Trophoblast cell (in vitro differentiated cells and primary cell): ENCODE data around the gene HYAL2.
A peak's percentile ranks its signal among the peaks of the same experiment; 100 is the strongest.

ENCODE experiments used
- DNase-seq, 2 donors: peaks; one replicate each; pipeline ENCODE4 v3.0.0-alpha.2; 2016
- H2AFZ ChIP-seq: 2 replicates; pipeline ENCODE4 v1.6.1; 2013; ENCODE audit warnings: low read length, moderate library complexity, mild to moderate bottlenecking; ENCODE audit not compliant: insufficient read depth, poor library complexity
- H2AK5ac ChIP-seq: 2 replicates; pipeline ENCODE4 v1.6.1; 2013; ENCODE audit warnings: mild to moderate bottlenecking, low read length
- H2BK120ac ChIP-seq: 2 replicates; pipeline ENCODE4 v1.6.1; 2013; ENCODE audit warnings: low read length, mild to moderate bottlenecking, moderate library complexity; ENCODE audit not compliant: insufficient read depth, poor library complexity
- H2BK12ac ChIP-seq: 2 replicates; pipeline ENCODE4 v1.6.1; 2013; ENCODE audit warnings: mild to moderate bottlenecking, low read length, moderate library complexity
- H2BK5ac ChIP-seq: 2 replicates; pipeline ENCODE4 v1.6.1; 2013; ENCODE audit warnings: low read length, low read depth, moderate library complexity, mild to moderate bottlenecking; ENCODE audit not compliant: poor library complexity
- H3K14ac ChIP-seq: 2 replicates; pipeline ENCODE4 v1.6.1; 2013; ENCODE audit warnings: mild to moderate bottlenecking, low read length
- H3K18ac ChIP-seq: 2 replicates; pipeline ENCODE4 v1.6.1; 2013; ENCODE audit warnings: mild to moderate bottlenecking, low read length
- H3K23ac ChIP-seq: 2 replicates; pipeline ENCODE4 v1.6.1; 2013; ENCODE audit warnings: low read length
- H3K27ac ChIP-seq: 2 replicates; pipeline ENCODE4 v1.5.1; 2013; ENCODE audit warnings: low read depth, mild to moderate bottlenecking, inconsistent platforms, low read length, moderate library complexity
- H3K27me3 ChIP-seq: 2 replicates; pipeline ENCODE4 v1.6.1; 2013; ENCODE audit warnings: inconsistent platforms, mild to moderate bottlenecking, low read length, moderate library complexity; ENCODE audit not compliant: insufficient read depth
- H3K36me3 ChIP-seq, 2 experiments: 1 replicate in 1 of 2; 2 replicates in 1 of 2; pipeline ENCODE4 v1.6.1; 2013; ENCODE audit warnings: low read length in 2 of 2, mild to moderate bottlenecking in 2 of 2, moderate library complexity in 1 of 2; ENCODE audit not compliant: insufficient read depth in 2 of 2, control insufficient read depth in 1 of 2
- H3K4ac ChIP-seq: 2 replicates; pipeline ENCODE4 v1.6.1; 2013; ENCODE audit warnings: low read depth, mild to moderate bottlenecking, low read length, moderate library complexity
- H3K4me1 ChIP-seq, 2 experiments: 1 replicate in 1 of 2; 2 replicates in 1 of 2; pipeline ENCODE4 v1.6.1; 2013; ENCODE audit warnings: low read length in 2 of 2, mild to moderate bottlenecking in 2 of 2, moderate library complexity in 1 of 2; ENCODE audit not compliant: insufficient read depth in 2 of 2, control insufficient read depth in 1 of 2
- H3K4me2 ChIP-seq: 2 replicates; pipeline ENCODE4 v1.6.1; 2013; ENCODE audit warnings: inconsistent platforms, mild to moderate bottlenecking, low read length, moderate library complexity
- H3K4me3 ChIP-seq: 2 replicates; pipeline ENCODE4 v1.5.1; 2013; ENCODE audit warnings: mild to moderate bottlenecking, low read depth, low read length, inconsistent platforms
- H3K79me1 ChIP-seq: one replicate; pipeline ENCODE4 v1.6.1; 2013; ENCODE audit warnings: low read length
- H3K79me2 ChIP-seq: 2 replicates; pipeline ENCODE4 v1.6.1; 2013; ENCODE audit warnings: low read length, mild to moderate bottlenecking; ENCODE audit not compliant: control insufficient read depth, insufficient read depth, poor library complexity
- H3K9ac ChIP-seq: 2 replicates; pipeline ENCODE4 v1.6.1; 2013; ENCODE audit warnings: mild to moderate bottlenecking, low read length
- H3K9me3 ChIP-seq: 2 replicates; pipeline ENCODE4 v1.6.1; 2013; ENCODE audit warnings: low read depth, mild to moderate bottlenecking, control low read depth, inconsistent platforms, low read length; ENCODE audit not compliant: insufficient read depth
- H4K12ac ChIP-seq: 2 replicates; pipeline ENCODE4 v1.6.1; 2013; ENCODE audit warnings: low read depth, mild to moderate bottlenecking, low read length, moderate library complexity
- H4K8ac ChIP-seq: 2 replicates; pipeline ENCODE4 v1.6.1; 2013; ENCODE audit warnings: low read depth, mild to moderate bottlenecking, low read length, moderate library complexity
- H4K91ac ChIP-seq: one replicate; pipeline ENCODE4 v1.6.1; 2013; ENCODE audit warnings: low read depth, mild to moderate bottlenecking, low read length, moderate library complexity
- WGBS: extraction: QIAGEN DNeasy Blood & Tissue Kit; methylation state at CpG from one replicate; pipeline ENCODE4 v1.1.7; 2013; ENCODE audit warnings: missing lambda C conversion rate; ENCODE audit not compliant: insufficient read length, insufficient coverage; ENCODE audit errors: extremely low coverage; 5-methylcytosine and 5-hydroxymethylcytosine counted together

HYAL2 gene

DNA sequence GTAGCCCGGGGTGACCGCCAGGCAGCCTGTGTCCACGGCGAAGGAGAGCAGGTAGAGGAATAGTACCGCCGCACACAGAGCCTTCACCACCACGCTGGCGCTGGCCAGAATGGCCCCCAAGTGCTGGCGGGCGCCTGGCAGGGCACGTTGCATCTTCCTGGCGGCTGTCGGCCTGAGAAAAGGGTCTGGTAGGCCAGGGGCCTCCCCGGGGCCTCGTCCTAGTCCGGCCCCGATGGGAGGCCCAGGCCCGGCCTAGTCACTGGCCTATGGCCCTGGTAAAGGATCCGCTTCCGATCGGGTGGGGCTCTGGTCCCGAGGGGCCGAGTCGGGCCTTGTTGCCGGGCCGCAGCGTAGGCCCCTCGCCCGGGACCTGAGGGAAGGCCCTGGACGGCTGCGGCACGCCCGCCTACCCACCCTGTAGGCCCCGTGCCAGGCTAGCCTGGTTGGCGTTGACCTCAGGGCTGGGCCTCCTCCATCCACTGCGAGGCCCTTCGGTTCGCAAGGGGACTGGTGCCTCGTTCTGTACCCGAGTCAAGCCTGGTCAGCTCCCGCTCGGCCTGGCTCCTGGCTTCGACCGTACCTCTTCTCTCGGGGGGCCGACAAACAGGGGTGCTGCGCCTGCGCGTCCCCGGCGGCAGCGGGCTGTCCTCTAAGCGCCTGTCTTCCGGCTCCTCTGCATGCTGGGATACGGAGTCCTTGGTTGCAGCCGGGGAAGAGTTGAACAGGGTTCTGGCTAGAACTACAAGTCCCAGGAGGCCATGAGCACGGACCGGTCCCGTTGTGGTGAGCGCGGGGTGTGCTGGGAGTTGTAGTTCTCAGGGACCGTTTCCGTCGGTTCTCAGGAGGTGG, 36.6 kb upstream of the HYAL2 start, which contains the start of gene TMEM115:
Gene TMEM115, minus strand, starts transcription at position 611 of the 849 bp plus-strand sequence. Its CDS starts 458 bp downstream, at position 153.
- H2BK120ac ChIP-seq: peak within 1 kb of the TSS; percentile 81
- peaks cover 27 to 34% of the 10 kb centered on the region in 2 experiments for H3K36me3 ChIP-seq
- H3K4ac ChIP-seq: peak within 1 kb of the TSS; percentile 73
- peak within 1 kb of the TSS; percentile 95 for H3K14ac ChIP-seq
- H2AK5ac ChIP-seq: peak within 1 kb of the TSS; percentile 85
- H3K4me3 ChIP-seq: peak within 1 kb of the TSS; percentile 94
- peak within 1 kb of the TSS; percentile 39 for H2BK5ac ChIP-seq
- peak within 1 kb of the TSS; percentile 87 for H2AFZ ChIP-seq
- WGBS: no CpG with 5 or more reads among the region's 64 CpGs
- peak within 1 kb of the TSS; percentile 88 for H3K4me2 ChIP-seq
- H4K8ac ChIP-seq: peak within 1 kb of the TSS; percentile 98
- H3K79me2 ChIP-seq: peaks cover 15% of the 10 kb centered on the region
- H3K4me1 ChIP-seq: peaks cover 19 to 33% of the 10 kb centered on the region in 2 experiments
- peak within 1 kb of the TSS; percentile 91 for H4K91ac ChIP-seq
- H3K27ac ChIP-seq: no peak within 1 kb of the TSS
- no peak within 1 kb of the TSS for H3K23ac ChIP-seq
- no peaks in the 10 kb centered on the region for H3K9me3 ChIP-seq
- peak; percentile 94 to 96 for DNase-seq
- H3K79me1 ChIP-seq: peaks cover 4% of the 10 kb centered on the region
- peak within 1 kb of the TSS; percentile 92 for H3K9ac ChIP-seq
- no peak within 1 kb of the TSS for H2BK12ac ChIP-seq
- H3K18ac ChIP-seq: peak within 1 kb of the TSS; percentile 94
- no peaks in the 10 kb centered on the region for H3K27me3 ChIP-seq
- peak within 1 kb of the TSS; percentile 93 for H4K12ac ChIP-seq

DNA sequence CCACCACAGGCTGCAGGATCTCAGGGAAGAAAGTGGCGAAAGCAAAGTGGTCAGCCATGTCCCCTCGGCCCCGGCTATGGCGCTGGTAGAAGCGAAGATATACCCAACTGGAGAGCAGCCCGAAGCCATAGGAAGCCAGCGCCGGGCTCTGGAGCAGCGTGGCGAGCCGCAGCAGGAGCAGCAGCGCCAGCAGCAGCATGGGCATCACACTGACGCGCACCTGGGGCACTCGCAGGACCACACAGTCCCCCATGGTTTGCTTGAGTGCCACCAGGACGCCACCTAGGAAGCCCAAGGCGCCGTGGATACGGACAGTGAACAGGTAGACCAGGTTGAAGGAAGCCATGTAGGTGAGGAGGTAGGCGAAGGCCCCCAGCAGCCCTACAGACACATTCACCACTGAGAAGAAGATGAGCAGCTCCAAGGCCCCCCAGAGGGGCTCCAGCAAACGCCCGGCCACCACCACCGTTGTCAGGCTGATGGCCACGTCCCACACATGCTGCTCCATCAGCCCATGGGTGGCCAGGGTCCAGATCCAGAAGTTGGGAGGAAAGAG, 35.9 kb upstream of the HYAL2 start:
- peak overlapping the region; percentile 88 for H3K4me2 ChIP-seq
- no peak overlapping the region for H2BK120ac ChIP-seq
- H3K27ac ChIP-seq: no peak overlapping the region
- peak overlapping the region; percentile 85 for H2AK5ac ChIP-seq
- peak overlapping the region; percentile 95 for H3K14ac ChIP-seq
- no peaks in the 10 kb centered on the region for H3K27me3 ChIP-seq
- peaks cover 33 to 41% of the 10 kb centered on the region in 2 experiments for H3K36me3 ChIP-seq
- WGBS: no CpG with 5 or more reads among the region's 24 CpGs
- DNase-seq: no peak
- peaks cover 4% of the 10 kb centered on the region for H3K79me1 ChIP-seq
- H4K12ac ChIP-seq: peak overlapping the region; percentile 12
- H3K18ac ChIP-seq: no peak overlapping the region
- peak overlapping the region; percentile 94 for H3K4me3 ChIP-seq
- H2BK12ac ChIP-seq: no peak overlapping the region
- H3K9ac ChIP-seq: peak overlapping the region; percentile 92
- H4K91ac ChIP-seq: no peak overlapping the region
- no peaks in the 10 kb centered on the region for H3K9me3 ChIP-seq
- H2BK5ac ChIP-seq: no peak overlapping the region
- H3K79me2 ChIP-seq: peaks cover 15% of the 10 kb centered on the region
- H3K23ac ChIP-seq: no peak overlapping the region
- H2AFZ ChIP-seq: no peak overlapping the region
- H4K8ac ChIP-seq: peak overlapping the region; percentile 98
- peak overlapping the region; percentile 73 for H3K4ac ChIP-seq
- peaks cover 18 to 33% of the 10 kb centered on the region in 2 experiments for H3K4me1 ChIP-seq

DNA sequence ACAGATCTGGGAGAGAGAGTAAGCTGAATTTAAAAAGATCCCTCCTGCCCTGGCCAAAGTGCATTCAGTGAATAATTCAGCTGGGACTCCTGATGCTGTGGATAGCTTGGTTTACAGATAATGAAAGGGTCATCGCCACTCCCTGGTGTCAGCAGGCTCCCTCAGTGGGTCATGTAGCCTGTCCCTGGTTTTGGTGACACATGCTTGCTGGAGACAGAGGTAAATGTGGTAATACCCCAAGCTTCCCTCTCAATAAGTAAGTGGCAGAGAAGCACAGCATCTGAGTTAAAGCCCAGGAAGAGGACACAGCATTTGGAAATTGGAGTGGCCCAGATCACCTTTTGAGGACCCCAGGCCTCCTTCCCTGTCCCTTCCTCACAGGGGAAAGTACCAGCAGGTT, 34.9 kb upstream of the HYAL2 start:
- H4K8ac ChIP-seq: no peak overlapping the region
- H3K18ac ChIP-seq: no peak overlapping the region
- H3K36me3 ChIP-seq: peaks cover 36 to 46% of the 10 kb centered on the region in 2 experiments
- no peak overlapping the region for H2AK5ac ChIP-seq
- WGBS: no CpG with 5 or more reads among the region's 1 CpG
- no peak overlapping the region for H4K91ac ChIP-seq
- H3K79me2 ChIP-seq: peaks cover 15% of the 10 kb centered on the region
- no peak overlapping the region for H2BK5ac ChIP-seq
- H3K9me3 ChIP-seq: no peaks in the 10 kb centered on the region
- H3K4me2 ChIP-seq: peak overlapping the region; percentile 88
- DNase-seq: no peak
- no peak overlapping the region for H4K12ac ChIP-seq
- H3K4me3 ChIP-seq: no peak overlapping the region
- no peak overlapping the region for H3K27ac ChIP-seq
- no peak overlapping the region for H2BK12ac ChIP-seq
- no peak overlapping the region for H2BK120ac ChIP-seq
- H2AFZ ChIP-seq: no peak overlapping the region
- no peak overlapping the region for H3K23ac ChIP-seq
- peaks cover 4% of the 10 kb centered on the region for H3K79me1 ChIP-seq
- no peaks in the 10 kb centered on the region for H3K27me3 ChIP-seq
- H3K14ac ChIP-seq: no peak overlapping the region
- H3K9ac ChIP-seq: peak overlapping the region; percentile 43
- H3K4me1 ChIP-seq: peaks cover 18 to 33% of the 10 kb centered on the region in 2 experiments
- peak overlapping the region; percentile 73 for H3K4ac ChIP-seq

DNA sequence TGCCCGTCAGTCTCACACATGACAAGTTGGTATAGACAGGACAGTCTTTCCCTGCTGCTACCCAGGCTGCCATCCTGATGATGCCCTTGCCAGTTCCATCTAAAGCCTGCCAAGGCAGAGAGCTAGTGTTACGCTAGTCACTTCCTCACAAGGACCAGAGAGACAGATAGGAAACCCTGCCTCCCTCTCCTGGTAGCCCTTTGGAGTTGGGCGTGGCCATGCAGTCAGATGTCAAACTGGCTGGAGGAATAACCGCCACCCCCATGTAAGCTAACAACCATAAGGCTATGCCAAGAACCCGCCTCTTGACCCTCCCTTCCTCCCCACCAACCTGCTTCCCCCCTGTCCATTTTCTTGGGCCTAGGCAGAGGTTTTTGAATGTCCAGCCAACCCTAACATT, 34.0 kb upstream of the HYAL2 start:
- no peak overlapping the region for H2BK5ac ChIP-seq
- H3K36me3 ChIP-seq: peaks cover 36 to 46% of the 10 kb centered on the region in 2 experiments
- no peak overlapping the region for H3K23ac ChIP-seq
- H3K27me3 ChIP-seq: no peaks in the 10 kb centered on the region
- no peak overlapping the region for H3K14ac ChIP-seq
- no peak overlapping the region for H4K8ac ChIP-seq
- H3K4me2 ChIP-seq: peak overlapping the region; percentile 88
- H4K91ac ChIP-seq: no peak overlapping the region
- no peaks in the 10 kb centered on the region for H3K9me3 ChIP-seq
- H2AFZ ChIP-seq: no peak overlapping the region
- no peak overlapping the region for H4K12ac ChIP-seq
- H3K4ac ChIP-seq: peak overlapping the region; percentile 5
- no peak overlapping the region for H2AK5ac ChIP-seq
- peaks cover 18 to 36% of the 10 kb centered on the region in 2 experiments for H3K4me1 ChIP-seq
- no peak overlapping the region for H3K27ac ChIP-seq
- H3K18ac ChIP-seq: no peak overlapping the region
- H3K9ac ChIP-seq: no peak overlapping the region
- no peak for DNase-seq
- no CpG with 5 or more reads among the region's 5 CpGs for WGBS
- H3K79me1 ChIP-seq: peaks cover 4% of the 10 kb centered on the region
- H2BK12ac ChIP-seq: no peak overlapping the region
- peaks cover 15% of the 10 kb centered on the region for H3K79me2 ChIP-seq
- no peak overlapping the region for H3K4me3 ChIP-seq
- no peak overlapping the region for H2BK120ac ChIP-seq
